Gastrocnemius medialis (tissue), 4 donors: Measurements from ENCODE around the gene LY86.

ENCODE experiments used
- CTCF ChIP-seq, 5 experiments: fragments of 450-650 bp in 3 of 5; fragments of 200-600 bp in 2 of 5; sonication (generic) in 2 of 5; IDR thresholded peaks in 4 of 5; conservative IDR thresholded peaks in 1 of 5; 1 replicate in 4 of 5; 2 replicates in 1 of 5; pipeline ENCODE4 v1.5.1; 2016 to 2019; ENCODE audit warnings: antibody characterized with exemption in 5 of 5, mild to moderate bottlenecking in 3 of 5, moderate library complexity in 3 of 5
- POLR2A ChIP-seq, 2 donors: fragments of 450-650 bp; IDR thresholded peaks; one replicate each; pipeline ENCODE4 v1.6.1; 2017; ENCODE audit warnings: antibody characterized with exemption in 2 of 2, mild to moderate bottlenecking in 2 of 2, moderate library complexity in 2 of 2

- TF ChIP-seq POLR2A (IDR thresholded peaks at IDR 0.05), result no peak
- no peak for TF ChIP-seq CTCF (IDR thresholded peaks at IDR 0.05 in 4 of 5, conservative IDR thresholded peaks at IDR 0.05 in 1 of 5)
Observed at GRCh38 chr6:6682225-6682624, 93.7 kb downstream of the LY86 start.
